GM21825 (cell line): ENCODE results near the gene UBE2Q2.
"Not testable (repeated sequence)": the region's sequence is repeated elsewhere in the genome, so short reads cannot be mapped to it uniquely, and the experiment has no call there.

Source experiments
- ATAC-seq: cut with Tn5 transposase; IDR thresholded peaks from one replicate; pipeline ENCODE4 v1.9.1; 2021; ENCODE audit warnings: mild to moderate bottlenecking, moderate library complexity; ENCODE audit not compliant: unreplicated experiment

UBE2Q2 gene

DNA sequence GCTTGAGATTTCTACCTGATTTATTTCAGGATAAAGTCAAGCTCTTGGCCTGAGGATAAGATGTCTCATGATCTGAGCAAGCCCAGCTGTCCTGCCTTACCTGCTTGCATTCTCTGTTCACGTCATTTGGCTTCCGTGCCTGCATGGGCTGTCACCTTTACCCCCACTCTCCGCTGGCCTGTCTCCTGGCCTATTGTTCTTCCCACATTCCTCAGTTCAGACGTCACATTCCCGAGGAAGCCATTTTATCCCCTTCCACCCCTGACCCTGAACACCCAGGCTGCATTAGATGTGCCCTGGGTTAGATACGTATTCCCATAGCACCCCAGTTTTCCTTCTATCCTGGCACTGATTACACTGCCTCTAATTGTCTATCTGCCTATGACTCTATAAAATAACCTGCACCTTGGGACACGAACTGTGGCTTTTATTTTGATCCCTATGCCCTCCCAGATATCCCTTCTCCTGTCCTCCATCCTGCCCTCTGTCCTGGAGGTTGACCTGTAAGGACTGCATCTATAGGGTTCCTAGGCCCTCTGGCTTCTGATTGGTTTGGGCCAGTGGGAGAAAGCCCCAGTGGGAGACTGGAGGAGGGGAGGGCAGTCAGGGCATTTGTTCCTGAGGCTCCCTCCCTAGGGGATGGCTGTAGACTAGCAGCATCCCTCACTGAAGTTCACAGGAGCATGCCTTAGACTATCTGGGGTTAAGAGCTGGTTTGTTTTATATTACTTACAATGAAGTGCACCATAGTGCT is 19.2 kb upstream of the UBE2Q2 start:
- ATAC-seq: no peak

GRCh38 chr15:75827691-75828090 is 15.6 kb upstream of the UBE2Q2 start:
- no peak for ATAC-seq

DNA sequence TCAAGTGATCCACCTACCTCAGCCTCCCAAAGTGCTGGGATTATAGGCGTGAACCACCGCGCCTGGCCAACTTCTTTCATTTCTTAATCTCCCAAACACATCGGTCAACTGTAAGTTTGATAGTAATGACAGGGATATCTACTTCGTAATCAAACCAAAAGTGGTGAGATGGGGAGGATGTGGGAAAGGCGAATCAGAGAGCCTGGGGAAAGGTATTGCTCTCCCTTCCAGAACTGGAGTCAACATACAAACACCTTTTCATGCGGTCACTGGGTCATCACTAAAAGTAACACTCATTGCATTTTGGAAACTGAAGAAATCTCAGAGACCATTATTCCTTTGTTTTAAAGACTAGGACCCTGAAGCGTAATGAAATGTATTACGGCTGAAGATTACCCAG is 14.8 kb upstream of the UBE2Q2 start:
- ATAC-seq: no peak

GRCh38 chr15:75830910-75831805 is 12.1 kb upstream of the UBE2Q2 start:
- no peak for ATAC-seq

DNA sequence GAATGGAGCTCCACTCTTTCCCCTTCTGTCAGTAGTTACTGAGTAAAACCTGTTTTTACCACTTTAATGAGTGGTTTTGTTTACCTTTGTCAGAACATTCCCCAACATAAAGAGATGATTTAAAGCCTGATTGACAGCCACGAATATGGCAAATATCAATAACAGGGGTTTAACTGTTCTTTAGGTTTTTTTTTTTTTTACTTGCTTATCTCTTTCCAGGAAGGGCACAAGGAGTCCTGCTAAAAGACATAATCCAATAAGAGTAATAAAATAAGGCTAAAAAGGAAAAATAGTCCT is 11.5 kb upstream of the UBE2Q2 start:
- no peak for ATAC-seq

- ATAC-seq: no peak
These were observed 11.1 kb upstream of the UBE2Q2 start for GRCh38 chr15:75832114-75832513.

DNA sequence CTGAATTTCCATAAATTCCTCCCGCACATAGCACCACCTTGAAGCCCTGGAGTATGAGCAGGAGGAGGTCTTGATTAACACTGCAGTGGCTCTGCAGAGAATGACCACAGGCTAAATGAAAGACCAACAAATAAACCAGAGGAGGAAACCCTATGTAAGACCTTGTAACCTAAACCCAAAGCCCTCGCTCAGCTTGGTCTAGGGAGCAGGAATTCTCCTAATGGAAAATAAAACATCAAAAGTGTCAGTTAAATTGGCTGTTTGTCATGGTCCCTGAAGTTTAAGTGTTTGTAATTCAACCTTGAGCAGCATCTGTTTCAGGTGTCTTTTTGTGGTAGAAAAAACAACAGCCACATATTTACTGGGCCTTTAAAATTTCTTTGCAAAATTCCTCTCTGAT is 9.2 kb upstream of the UBE2Q2 start:
- no peak for ATAC-seq

DNA sequence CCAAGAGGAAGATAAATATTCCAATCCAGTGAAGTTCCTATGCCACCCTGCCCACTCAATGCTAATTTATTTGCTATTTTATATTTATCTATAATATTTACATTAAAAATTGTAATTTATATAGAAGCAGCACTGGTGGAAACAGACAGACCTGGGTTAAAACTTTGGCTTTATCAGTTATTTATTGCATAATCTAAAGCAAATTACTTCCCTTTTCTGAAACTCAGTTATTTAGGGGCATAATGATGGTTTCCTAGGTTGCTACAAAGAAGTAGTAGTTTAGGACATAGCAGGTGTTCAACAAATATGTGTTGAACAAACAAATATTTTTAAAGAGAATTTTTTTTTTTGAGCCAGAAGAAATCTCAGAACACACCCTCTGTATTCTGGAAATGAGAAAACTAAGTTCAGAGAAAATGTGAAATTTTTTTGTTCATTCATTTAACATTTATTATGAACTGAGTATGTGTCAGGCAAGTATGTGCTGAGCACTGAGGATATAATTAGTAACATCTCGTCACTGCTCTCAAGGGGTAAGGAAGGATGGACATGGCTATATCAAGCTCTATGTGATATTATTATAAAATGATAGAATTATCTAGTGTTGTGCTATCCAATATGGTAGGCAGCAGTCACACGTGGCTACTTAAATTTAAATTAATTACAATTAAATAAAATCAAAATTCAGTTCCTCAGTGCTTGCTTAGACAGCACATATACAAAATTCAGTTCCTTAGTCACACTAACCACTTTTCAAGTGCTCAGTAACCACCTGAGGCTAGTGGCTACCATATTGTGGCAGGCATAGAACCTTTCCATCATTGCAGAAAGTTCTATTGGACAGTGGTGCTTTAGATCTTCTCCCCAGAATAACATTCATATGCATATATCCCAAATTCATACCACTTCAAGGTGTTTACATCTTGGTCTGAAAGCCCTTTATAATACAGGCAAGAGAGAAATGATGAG is 7.0 kb upstream of the UBE2Q2 start:
- no peak for ATAC-seq

- ATAC-seq: peak; percentile 78
These were observed 6.3 kb upstream of the UBE2Q2 start for GRCh38 chr15:75836959-75837334.

DNA sequence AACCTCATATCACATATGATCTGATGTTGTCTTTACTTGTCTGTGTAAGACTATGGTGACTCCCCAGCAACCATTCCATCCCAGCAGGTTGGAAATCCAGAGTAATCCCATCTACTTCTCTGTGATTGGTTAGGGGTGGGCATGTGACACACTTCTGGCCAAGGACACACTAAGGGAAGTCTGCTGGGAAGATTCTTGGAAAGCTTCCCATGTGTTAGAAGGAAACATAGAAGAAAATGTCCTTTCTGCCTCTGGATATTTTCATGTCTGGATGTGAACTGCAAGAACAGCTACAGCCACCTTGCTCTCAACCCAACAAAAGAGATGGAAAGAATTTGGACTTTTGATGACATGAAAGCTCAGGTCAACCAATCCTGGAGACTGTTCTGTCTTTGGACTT is 2.6 kb upstream of the UBE2Q2 start:
- ATAC-seq: no peak

- no peak for ATAC-seq
These were observed 1.6 kb upstream of the UBE2Q2 start for GRCh38 chr15:75841626-75842025.

- ATAC-seq: peak; percentile 44
These were observed 683 bp downstream of the UBE2Q2 start for GRCh38 chr15:75843678-75844581.

GRCh38 chr15:75844629-75845335 is 1.5 kb downstream of the UBE2Q2 start:
- no peak for ATAC-seq

DNA sequence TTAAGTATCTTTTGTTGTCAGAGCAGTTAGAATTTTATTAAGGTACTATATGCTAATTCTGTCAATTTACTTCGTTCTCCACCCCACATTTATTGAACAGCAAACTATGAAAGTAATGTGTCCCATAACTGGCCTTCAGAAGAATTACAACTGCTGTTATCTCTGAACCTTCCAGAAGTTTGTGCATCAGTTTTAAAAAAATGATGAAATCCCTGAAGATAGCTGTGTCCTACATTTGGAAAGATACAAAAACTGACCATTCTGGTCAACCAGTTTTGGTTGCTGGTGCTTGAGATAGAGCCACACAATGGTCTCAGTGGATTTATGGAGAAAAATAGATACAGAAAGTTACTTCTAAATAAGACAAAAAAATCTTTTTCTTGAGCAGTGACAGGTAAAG is 5.9 kb downstream of the UBE2Q2 start:
- ATAC-seq: no peak

DNA sequence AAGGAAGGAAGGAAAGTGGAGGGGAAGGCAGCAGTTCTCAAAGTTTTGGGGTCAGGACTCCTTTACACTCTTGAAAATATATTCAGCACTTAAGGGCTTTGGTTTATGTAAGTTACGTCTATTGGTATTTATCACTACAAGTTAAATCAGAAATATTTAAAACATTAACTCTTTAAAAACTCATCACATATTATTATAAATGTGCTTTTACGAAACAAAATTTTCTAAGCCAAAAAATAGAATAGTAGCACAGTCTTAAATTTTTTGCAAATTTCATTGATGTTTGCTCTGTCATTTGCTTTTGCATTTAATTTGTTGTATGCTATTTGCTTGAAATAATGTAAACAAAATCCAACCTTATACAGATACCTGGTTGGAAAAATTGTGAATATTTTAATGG is 7.5 kb downstream of the UBE2Q2 start:
- ATAC-seq: no peak

- ATAC-seq: not testable (repeated sequence)
These were observed 8.3 kb downstream of the UBE2Q2 start for GRCh38 chr15:75851566-75851965.

DNA sequence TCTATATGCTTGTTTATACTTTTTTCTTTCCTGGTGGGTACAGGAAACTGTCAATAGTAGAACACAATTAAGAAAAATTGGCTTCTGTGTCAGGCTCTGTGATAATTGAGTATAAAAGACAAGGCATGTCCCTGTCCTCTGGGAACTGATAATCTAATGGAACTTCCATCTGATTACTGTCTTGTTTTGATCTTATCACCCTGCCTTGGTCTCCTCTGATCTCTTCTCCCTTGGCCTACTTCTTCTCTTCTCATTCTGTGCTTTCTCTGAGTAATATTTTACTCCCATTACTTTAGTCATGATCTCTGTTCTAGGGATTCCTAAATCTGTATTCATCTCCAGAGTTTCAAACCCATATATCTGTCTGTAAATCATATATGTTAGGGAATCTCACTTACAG is 14.6 kb downstream of the UBE2Q2 start:
- no peak for ATAC-seq

GRCh38 chr15:75861750-75862402 is 18.6 kb downstream of the UBE2Q2 start:
- ATAC-seq: no peak

- no peak for ATAC-seq
These were observed 19.5 kb downstream of the UBE2Q2 start for GRCh38 chr15:75862796-75863195.
